Superior temporal gyrus (tissue), 1 donor: Measurements from ENCODE around the gene PAX2.

ENCODE experiments used
- DNase-seq: peaks from one replicate; pipeline ENCODE4 v3.0.0-alpha.2; 2016; ENCODE audit errors: extremely low spot score

The PAX2 gene

DNA sequence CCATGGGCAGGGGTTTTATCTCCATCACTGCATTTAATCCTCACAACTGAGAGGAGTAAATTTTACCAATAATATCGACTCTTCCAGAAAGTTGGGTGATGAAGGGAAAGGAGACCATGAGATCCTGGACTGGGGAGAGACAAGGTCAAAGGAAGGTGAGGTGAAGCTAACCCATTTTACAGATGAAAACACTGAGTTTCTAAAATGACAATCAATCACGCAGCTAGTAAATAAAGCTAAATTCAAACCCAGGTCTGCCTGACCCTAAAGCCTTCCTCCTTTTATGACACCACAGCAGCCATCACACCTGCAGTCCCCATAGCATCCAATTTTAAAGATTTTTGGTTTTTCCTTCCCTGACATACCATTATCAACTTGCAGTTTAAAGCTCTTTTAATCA is 103.4 kb downstream of the PAX2 start:
- no peak for DNase-seq

GRCh38 chr10:100858261-100858660 is 112.9 kb downstream of the PAX2 start:
- peak; percentile 15 for DNase-seq

GRCh38 chr10:100858747-100859483 is 113.5 kb downstream of the PAX2 start:
- DNase-seq: no peak

DNA sequence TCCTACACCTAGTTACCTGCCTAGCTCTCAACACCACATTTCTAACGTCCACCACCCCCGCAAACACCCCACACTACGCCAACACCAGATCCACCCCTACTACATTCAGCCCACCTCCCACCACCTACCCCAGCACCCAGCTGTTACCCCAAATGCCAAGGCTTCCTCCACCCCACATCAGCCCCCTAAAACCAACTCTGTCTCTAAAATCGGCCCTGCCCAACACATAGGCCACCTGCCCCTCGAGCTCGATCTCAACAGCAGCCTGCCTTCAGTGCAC is 114.0 kb downstream of the PAX2 start:
- DNase-seq: no peak

- DNase-seq: no peak
Measured at GRCh38 chr10:100863433-100863832, 118.1 kb downstream of the PAX2 start.

- DNase-seq: no peak
Measured at GRCh38 chr10:100864036-100864885, 118.9 kb downstream of the PAX2 start.

DNA sequence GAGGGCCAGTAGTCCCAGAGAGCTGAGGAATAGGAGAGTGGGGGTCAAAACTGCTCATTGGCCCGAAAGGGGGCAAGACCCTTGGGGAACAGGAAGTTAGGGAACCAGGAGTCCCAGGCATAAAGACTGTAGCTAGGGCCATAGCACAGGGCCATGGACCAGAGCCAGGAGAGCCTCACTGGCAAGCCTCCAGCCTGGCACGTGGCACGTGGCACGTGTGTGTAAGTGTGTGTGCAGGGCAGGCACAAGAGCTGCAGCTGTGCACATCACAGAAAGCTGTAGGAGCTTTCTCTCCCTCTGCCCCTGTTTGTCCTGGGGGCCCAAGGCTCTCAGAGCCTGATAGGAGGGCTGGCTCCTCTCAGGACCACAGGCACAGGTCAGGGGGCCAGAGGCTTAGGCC is 119.6 kb downstream of the PAX2 start:
- DNase-seq: no peak

GRCh38 chr10:100866010-100866409 is 120.6 kb downstream of the PAX2 start:
- no peak for DNase-seq

DNA sequence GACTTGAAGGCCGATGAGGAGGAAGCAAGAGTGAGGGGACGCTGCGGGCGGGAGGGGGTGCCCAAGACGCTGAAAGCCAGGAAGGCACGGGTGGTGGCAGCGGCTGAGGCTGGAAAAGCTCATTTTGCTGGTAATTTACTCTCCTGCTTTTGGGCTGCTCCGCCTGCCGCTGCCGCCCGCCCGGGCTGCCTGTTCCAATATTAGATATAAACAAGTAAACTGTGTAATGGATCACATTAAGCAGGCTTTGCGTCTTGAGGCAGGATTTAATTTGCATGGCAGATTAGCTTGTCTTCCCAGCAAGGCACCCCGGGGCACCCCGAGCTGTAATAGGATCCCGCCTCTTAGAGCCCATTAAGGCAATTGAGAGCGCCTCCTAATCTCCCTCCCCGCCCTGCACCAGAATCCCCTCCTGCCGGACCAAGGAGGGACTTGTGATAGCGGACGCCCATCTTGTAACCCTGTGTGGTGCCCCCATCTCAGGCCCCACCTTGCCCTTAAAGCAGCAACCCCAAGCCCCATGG is 121.3 kb downstream of the PAX2 start:
- no peak for DNase-seq

GRCh38 chr10:100867261-100867963 is 122.0 kb downstream of the PAX2 start:
- DNase-seq: no peak

DNA sequence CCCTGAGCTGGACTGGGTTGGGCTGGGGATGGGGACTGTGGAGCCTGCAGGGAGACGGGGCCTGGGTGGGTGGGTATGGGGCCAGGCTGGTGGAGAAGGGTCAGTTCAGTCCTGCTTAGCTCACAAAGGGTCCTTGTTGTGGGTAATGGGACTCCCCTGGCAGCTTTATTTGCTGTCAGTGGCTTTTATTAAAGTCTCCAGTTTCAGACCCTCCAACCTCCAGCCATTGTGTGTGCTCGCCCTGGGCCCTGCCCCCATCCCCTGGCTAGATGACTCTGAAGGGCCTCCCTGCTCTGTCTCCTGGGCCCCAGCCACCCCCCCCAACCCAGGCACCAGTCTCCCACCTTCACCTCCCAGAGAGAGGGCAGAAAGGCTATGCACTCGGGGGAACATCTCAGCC is 123.0 kb downstream of the PAX2 start:
- DNase-seq: no peak

DNA sequence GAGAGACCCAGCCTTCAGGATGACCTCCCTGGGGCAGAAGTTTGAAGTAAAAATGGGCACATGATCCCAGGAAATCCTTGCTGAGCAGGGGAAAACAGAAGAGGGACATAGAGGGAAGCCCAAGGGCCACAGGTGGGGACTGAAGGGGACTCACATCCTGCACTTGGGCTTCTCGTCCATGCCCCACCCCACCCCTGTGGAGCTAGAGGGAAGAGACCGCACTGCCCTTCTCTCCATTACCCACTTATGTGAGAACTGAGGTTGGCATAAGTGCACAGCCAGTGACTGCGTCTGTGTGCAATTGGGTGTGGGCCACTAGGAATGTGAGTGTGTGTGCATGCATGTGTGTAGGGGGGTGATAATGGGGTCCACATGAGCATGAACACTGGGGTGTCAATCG is 124.0 kb downstream of the PAX2 start:
- DNase-seq: no peak

DNA sequence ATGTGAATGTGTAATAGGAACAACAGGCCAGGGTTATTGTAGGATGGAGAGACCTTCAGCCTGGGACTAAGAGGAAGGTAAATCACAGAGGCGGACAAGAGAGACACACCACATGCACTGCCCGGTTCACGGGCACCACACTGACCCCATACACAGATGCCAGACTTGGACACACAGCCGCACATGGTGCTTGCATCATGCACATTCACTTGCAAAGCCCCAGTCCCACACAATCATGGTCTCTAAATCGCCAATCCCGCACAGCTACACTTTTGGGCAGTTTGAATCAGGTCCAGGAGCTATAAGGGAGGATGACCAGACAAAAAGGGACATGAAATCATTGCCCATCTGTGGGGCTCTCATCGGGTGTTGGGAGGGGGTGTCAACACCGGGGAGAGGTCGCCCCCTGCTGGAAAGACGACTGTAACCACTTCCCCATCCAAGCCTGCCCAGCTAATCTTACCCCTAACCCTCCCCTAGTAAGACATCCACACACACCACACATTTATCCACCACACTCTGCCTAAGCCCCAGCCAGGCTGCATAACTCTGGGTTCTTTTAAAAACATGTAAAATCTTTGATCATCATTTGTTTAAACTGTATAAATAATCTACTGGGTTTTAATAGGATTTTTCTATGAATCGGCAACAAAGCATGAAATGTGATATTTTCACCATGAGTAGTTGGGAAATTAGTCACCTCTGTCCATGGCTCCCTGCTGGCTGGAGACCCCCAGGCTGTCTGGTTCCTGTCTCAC is 126.8 kb downstream of the PAX2 start:
- peak; percentile 26 for DNase-seq

GRCh38 chr10:100873146-100873826 is 127.9 kb downstream of the PAX2 start:
- no peak for DNase-seq

- DNase-seq: no peak
Measured at GRCh38 chr10:100873827-100874326, 128.5 kb downstream of the PAX2 start.

GRCh38 chr10:100874702-100875483 is 129.5 kb downstream of the PAX2 start:
- no peak for DNase-seq

DNA sequence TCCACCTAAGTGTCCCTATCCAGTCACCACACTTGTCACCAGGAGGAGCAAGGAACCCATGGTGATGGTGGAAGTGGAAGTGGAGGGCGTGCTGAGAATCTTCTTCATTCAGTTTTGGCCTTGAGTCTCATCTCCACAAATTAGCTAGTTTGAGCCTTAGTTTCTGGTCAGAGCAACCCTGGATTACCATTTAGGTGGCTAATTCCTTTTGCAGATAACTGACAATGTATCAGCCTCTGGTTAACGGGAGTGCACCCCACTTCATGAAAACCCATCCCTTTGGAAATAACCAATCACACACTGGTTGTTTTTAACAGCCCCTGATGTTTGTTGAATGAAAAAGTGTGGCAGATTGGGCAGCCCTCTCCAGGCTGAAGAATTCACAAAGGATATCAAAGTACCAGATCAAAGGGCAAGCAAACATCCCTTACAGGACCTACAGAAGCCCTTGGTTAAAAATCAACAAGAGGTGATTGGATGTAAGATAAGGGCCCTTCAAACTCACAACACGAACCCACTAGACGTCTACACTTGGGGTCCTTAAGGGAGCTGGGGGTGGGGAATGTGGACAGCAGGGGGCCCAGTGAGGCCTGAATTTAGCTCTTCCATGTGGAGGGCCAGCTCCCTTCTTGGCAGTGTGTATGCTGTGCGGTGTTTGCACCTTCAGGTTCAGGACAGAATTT is 130.2 kb downstream of the PAX2 start:
- no peak for DNase-seq

DNA sequence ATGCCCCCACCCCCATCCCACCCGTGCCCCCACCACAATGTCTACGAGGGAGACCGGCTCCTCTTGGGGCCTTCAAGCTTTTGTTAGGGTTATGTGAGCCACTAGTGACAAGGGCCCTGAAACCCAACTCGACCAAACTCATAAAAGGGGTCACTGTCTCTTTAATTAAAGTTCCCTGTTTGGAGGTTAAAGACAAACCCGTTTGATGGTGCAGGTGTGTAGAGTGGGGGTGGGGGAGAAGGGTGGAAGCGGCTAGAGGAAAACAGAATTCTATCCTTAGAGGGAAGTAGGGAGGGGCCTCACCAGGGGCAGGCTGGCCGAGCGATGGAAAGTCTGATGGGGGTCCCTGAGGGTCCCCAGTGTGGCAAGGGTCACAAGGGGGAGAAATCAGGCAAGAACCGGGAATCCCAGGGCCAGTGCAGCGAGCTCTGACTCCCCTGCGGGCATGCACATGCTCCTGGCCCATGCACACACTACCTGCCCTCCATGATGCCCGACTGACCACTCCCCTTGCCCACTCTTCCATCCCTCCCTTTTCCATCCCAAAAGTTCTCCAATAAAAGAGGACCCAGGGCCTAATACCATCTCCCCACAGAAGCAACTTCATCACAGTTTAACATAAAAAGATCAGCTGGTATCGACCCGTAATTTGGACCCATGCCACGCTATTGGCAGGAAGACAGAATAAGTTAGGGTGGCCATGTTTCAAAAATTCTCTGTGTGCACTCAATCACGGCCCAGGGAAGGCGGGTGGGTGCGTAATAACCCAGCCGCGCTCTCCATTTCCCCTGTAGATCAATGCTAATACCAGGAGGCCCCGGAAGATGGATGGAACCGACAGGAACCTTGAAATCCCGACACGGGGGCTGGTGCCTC is 131.4 kb downstream of the PAX2 start:
- no peak for DNase-seq

GRCh38 chr10:100877461-100877850 is 132.1 kb downstream of the PAX2 start:
- no peak for DNase-seq
